Umbilical cord (tissue), 2 donors: ENCODE data around the gene MYL12A. TPM values are rescaled to one million over a fixed set of nuclear protein-coding genes. Genes with fewer than 3 reads are reported as not detected.
"Not testable (repeated sequence)": the region's sequence is repeated elsewhere in the genome, so short reads cannot be mapped to it uniquely, and the experiment has no call there.

Experiments used
- DNase-seq: peaks from one replicate; pipeline ENCODE4 v3.0.0-alpha.2; 2015; ENCODE audit warnings: low spot score
- total RNA-seq: library from RNA; depleted of rRNA; stranded (reverse); fragments of >200 nt; gene quantifications from one replicate; pipeline ENCODE4 v1.2.3, GENCODE V29; 2014; ENCODE audit warnings: low replicate concordance; ENCODE audit not compliant: insufficient read depth

The MYL12A gene
- total RNA-seq, 1 donor from 2014 or later = 581 TPM

- no peak for DNase-seq
Measured at GRCh38 chr18:3254725-3255124, 7.1 kb downstream of the MYL12A start.

GRCh38 chr18:3255611-3256165 is 8.1 kb downstream of the MYL12A start:
- DNase-seq = no peak

- DNase-seq = peak; percentile 38
Measured at GRCh38 chr18:3256693-3257626, 9.4 kb downstream of the MYL12A start.

GRCh38 chr18:3257627-3258120 is 10.1 kb downstream of the MYL12A start:
- DNase-seq = no peak

DNA sequence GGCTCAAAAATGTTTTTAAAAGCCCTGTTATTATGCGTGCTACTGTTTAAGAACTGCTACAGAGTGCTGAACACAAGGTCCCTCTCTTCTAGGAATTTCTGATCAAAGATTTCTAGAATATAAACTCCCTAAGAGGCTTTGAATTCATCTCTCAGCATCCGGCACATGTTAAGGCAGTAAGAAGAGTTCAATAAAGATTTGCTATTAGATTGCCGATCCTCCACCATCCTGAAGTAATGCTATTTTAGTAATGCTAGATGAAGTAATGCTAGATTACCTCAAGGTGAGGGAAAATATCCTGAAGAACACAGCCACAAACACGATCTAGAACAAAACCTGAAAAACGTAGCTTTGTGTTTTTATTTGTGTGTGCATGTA is 13.4 kb downstream of the MYL12A start:
- DNase-seq = no peak

GRCh38 chr18:3261373-3262233 is 14.0 kb downstream of the MYL12A start, which contains the start of gene MYL12B:
MYL12B (plus strand) TSS chr18:3262133; CDS start chr18:3272899, 10,766 bp downstream.
- DNase-seq = peak; percentile 86

DNA sequence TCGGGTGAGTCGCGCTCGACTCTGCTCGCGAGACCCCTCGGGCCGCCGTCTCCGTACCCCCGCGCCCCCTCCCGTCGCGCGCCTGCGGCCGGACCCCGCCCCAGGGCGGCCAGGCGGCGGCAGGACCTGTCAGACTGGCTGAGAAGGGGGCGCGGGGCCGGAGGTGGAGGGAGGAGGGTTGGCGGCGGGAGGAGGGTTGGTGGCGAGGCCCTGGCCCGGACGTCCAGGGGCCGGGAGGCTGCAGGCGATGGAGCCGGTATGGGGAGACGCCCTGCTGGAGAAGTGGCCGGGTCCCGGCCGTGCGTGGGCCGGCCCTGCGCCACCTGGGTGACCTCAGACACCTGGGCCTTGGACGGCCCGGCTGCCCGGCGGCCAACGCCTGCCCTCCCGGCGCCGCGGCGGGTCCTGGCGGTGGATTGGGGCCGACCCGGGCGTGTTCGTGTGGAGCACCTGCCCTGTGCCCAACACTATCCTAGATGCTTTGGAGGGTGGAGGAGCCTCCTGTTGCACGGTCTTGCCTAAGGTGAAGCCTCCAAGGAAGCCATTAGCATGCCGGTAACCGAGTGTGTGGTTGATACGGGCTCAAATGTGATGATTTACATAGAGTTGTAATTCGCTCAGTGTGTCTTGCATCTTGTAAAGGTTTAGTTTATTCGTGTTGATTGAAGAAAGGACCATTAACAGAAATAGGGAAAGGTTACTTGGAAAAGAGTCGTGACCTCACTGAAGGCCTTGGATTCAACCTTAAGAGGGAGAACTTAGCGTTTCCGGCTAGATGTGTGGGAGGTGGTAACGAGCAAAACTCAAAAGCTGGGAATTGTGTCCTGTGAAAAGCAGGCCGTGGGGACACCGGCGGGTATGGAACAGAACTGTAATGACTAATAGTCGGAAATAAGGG is 14.9 kb downstream of the MYL12A start:
- no peak for DNase-seq

GRCh38 chr18:3263132-3263700 is 15.6 kb downstream of the MYL12A start:
- no peak for DNase-seq

GRCh38 chr18:3264362-3264761 is 16.8 kb downstream of the MYL12A start:
- no peak for DNase-seq

DNA sequence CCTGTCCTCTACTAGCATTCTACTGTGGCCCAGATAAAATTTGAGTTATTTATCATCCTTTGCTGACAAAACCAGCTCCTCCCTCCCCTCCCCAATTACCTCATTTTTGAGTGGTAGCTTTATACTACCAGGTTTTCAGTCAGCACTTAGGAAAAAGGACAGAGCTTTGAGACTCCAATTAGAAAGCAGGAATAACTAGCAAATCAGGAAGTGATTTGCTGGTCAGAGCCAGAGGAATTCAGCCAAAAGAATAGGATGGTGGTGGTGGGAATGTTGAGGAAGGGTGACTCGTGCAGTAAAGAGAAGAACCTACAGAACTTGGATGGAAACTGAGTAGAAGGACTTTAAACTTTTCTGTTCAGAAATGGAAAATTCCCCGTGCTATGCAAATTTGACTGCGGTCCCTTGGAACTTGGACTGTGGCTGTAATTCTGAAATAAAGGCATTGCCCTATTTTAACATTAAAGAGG is 18.0 kb downstream of the MYL12A start:
- DNase-seq = no peak

DNA sequence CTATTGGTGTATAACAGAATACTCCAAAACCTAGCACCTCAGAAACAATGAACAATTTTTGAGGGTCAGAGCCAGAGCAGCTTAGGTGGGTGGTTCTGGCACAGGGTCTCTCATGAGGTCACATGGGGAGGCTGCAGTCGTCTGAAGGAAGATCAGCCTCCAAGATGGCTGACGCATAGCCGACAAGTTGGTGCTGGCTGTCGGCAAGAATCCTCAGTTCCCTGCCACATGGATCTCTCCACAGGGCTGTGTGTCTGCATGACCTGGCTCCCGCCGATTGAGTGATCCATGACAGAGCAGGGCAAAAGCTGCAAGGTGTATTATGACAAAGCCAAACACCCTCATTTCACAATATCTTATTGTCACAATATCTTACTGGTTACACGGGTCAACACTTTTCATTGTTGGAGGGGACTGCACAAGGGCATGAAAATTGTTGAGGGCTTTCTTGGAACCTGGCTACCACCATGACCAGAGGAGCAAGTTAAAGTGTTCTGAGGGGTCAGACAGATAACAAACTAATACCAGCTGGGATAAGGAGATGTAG is 18.5 kb downstream of the MYL12A start:
- no peak for DNase-seq

DNA sequence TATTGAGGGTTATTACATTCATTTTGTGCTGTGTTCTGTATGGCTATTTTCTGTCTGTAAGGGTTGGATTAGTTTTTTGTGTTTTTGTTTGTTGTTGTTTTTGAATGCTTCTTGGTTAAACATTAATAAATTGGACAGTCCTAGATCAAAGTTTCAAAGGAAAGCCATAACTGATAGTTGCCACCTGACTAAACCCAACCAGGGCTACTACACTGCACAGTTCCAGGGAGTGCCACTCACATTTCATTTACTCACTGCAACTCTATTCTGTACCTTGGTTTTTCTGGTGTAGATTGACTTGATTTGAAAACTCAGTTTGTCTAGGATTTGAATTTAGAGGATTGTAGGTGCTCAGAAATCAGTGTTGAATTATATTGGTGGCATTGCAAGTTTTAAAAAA is 20.7 kb downstream of the MYL12A start:
- DNase-seq = no peak

DNA sequence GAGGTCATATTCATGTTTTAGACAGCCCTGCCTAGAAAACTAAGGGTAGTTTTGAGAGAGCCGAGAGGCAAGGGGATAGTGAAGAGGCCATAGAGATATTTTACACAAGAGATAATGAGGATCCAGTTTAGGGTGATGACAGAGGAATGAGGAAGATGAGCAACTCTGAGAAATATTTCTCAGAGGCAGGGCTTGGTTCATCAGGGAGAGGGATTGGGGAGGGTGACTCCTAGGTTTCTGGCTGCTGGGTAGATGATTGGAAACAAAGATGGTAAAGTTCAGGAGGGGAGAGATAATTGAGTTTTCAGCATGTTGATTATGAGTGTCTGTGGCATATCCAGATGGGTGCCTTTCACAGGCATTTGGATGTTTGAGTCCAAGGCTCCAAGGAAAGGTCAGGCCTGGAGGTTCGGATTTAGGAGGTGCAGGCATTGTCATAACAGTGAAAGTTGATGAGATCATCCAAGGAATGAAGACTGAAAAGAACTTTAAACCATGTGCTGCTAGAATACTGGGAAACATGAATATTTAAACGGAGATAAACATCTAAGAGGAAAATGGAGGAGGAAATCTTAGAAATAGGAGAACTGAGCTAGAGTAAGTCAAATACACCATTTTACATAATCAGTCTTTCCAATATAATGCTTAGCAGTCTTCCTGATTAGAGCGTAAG is 21.8 kb downstream of the MYL12A start:
- DNase-seq = no peak

- DNase-seq = no peak
Measured at GRCh38 chr18:3269914-3270299, 22.3 kb downstream of the MYL12A start.

DNA sequence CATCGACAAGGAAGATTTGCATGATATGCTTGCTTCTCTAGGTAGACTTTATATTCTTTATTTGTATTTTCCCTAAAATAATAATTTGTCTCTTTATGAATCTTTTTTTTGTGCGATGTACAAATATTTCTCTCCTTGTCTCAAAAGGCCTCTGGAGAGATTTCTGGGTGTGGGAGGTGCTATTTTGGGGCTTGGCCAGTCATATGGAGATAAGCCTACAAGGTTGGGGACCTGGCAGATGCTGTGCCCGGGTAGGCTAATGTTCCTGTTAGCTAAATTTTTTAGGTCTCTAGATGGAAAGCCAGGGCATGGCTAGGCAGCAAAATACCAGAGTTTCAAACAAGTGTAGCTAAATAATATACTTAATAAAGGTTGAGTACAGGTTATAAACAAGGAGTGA is 25.4 kb downstream of the MYL12A start:
- DNase-seq = no peak

DNA sequence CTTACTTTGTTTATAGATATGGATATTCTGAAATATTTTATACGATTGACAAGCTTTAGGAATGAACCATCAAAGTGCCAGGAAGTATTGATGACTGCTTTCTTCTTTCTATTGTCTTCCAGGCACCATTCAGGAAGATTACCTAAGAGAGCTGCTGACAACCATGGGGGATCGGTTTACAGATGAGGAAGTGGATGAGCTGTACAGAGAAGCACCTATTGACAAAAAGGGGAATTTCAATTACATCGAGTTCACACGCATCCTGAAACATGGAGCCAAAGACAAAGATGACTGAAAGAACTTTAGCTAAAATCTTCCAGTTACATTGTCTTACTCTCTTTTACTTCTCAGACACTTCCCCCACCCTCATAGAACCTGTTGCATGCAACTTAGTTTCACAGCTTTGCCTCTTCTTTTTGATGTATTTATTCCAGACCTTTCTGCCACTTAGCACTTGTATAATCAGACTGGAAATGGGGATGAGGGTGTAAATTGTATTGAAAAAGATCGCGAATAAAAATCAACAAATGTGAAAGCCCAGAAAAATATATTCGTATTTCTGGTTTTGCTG is 30.1 kb downstream of the MYL12A start:
- not testable (repeated sequence) for DNase-seq

DNA sequence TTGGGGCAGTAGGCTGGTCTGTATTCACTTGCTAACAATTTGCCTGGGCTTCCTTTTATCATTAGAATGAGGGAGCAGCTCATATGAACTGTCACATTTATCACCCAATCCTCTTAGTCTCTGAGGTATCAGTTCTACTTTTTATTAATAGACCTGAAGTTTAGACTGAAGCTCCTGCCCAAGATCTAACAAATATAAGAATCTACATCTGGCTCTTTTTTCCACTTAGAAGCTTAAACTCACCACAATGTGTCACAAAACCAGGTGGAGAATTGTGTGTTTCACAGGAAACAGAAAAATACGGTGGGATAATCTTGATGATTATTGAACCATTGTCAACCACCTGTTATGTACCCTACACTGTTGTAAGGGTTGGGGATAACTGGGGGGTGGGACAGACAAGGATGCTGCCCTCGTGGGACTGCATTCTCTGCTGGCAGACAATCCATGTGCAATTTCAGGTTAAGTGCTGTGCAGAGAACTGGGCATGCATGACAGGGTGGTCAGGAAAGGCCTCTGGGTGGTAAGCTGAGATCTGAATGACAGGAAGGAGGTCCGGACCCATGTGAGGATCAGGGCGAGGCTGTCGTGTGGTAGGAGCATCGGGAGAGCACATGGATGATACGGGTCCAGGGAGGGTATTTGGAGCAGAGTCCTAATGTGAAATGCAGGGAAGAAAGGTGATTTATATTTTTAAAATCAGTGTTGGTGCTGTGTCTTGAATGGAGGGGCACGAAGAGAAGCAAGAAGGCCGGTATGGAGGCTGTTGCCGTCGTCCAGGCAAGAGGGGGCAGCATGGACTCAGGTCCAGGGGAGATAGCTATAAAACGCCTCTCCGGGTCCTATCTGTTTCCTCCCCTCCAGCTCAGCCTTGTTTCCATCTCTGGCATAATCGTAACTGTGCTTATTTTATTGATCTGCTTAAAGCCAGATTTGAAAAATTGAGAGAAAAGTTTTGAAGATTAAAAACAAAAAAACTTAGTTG is 31.9 kb downstream of the MYL12A start:
- DNase-seq = no peak
